ENCODE measurements around the gene DDX24.

The DDX24 gene

GRCh38 chr14:94116701-94117100, 35.7 kb upstream of the DDX24 start:
- H4K5ac ChIP-seq (ENCODE audit: low read length), result no peak overlapping the region
- H3K36me3 ChIP-seq (ENCODE audit: control insufficient read depth, insufficient read depth, low read length), result no peaks in the 10 kb centered on the region
- H2BK5ac ChIP-seq (ENCODE audit: low read length), result no peak overlapping the region
- H3K27ac ChIP-seq (ENCODE audit: low read depth, low read length), result no peak overlapping the region
- no peaks in the 10 kb centered on the region for H3K4me1 ChIP-seq (ENCODE audit: control insufficient read depth, low read depth, low read length)
- H3K79me1 ChIP-seq (ENCODE audit: low read length), result no peaks in the 10 kb centered on the region
- no peak overlapping the region for H2AK5ac ChIP-seq (ENCODE audit: low read length)
- WGBS (ENCODE audit: extremely low coverage, insufficient coverage, low lambda C conversion rate), result no CpG with 5 or more reads among the region's 10 CpGs
- H3K23ac ChIP-seq (ENCODE audit: low read length), result no peak overlapping the region
- no peak overlapping the region for H2BK120ac ChIP-seq (ENCODE audit: low read depth, low read length)
- H3K4me3 ChIP-seq (ENCODE audit: low read length), result no peak overlapping the region
- no peak overlapping the region for H3K4me2 ChIP-seq (ENCODE audit: low read length)
- no peak overlapping the region for H2BK15ac ChIP-seq (replicated peaks; ENCODE audit: low read depth)
- no peak for DNase-seq
- H3K18ac ChIP-seq (ENCODE audit: low read length), result no peak overlapping the region
- no peak overlapping the region for H3K4ac ChIP-seq (ENCODE audit: low read depth, low read length)
- no peak overlapping the region for H4K8ac ChIP-seq (ENCODE audit: low read depth, low read length)
- H3K79me2 ChIP-seq (ENCODE audit: control insufficient read depth, insufficient read depth, low read length), result no peaks in the 10 kb centered on the region
- no peak overlapping the region for H3K56ac ChIP-seq (ENCODE audit: low read length)
- H3K27me3 ChIP-seq (ENCODE audit: insufficient read depth, low read length, poor library complexity), result no peaks in the 10 kb centered on the region
- no peak overlapping the region for H3K9ac ChIP-seq (ENCODE audit: low read length)

GRCh38 chr14:94115631-94116030, 34.6 kb upstream of the DDX24 start:
- Histone ChIP-seq H3K56ac (ENCODE audit: low read length) (no peak overlapping the region), H3K4me2 (ENCODE audit: low read length) (no peak overlapping the region), H4K8ac (ENCODE audit: low read depth, low read length) (no peak overlapping the region), H3K27me3 (ENCODE audit: insufficient read depth, low read length, poor library complexity) (no peaks in the 10 kb centered on the region), H4K5ac (ENCODE audit: low read length) (no peak overlapping the region), H3K9ac (ENCODE audit: low read length) (no peak overlapping the region), H3K79me1 (ENCODE audit: low read length) (no peaks in the 10 kb centered on the region), H3K4me3 (ENCODE audit: low read length) (no peak overlapping the region), H3K4me1 (ENCODE audit: control insufficient read depth, low read depth, low read length) (no peaks in the 10 kb centered on the region), H2BK15ac (replicated peaks; ENCODE audit: low read depth) (no peak overlapping the region), H3K4ac (ENCODE audit: low read depth, low read length) (no peak overlapping the region), H2AK5ac (ENCODE audit: low read length) (no peak overlapping the region), H3K18ac (ENCODE audit: low read length) (no peak overlapping the region), H3K27ac (ENCODE audit: low read depth, low read length) (no peak overlapping the region), H3K23ac (ENCODE audit: low read length) (no peak overlapping the region), H2BK5ac (ENCODE audit: low read length) (no peak overlapping the region), H2BK120ac (ENCODE audit: low read depth, low read length) (no peak overlapping the region), H3K36me3 (ENCODE audit: control insufficient read depth, insufficient read depth, low read length) (no peaks in the 10 kb centered on the region), H3K79me2 (ENCODE audit: control insufficient read depth, insufficient read depth, low read length) (no peaks in the 10 kb centered on the region)
- WGBS (ENCODE audit: extremely low coverage, insufficient coverage, low lambda C conversion rate), result no CpG with 5 or more reads among the region's 15 CpGs
- no peak for DNase-seq

- no peak overlapping the region for H2BK15ac ChIP-seq (replicated peaks; ENCODE audit: low read depth)
- no peak overlapping the region for H4K5ac ChIP-seq (ENCODE audit: low read length)
- no peaks in the 10 kb centered on the region for H3K4me1 ChIP-seq (ENCODE audit: control insufficient read depth, low read depth, low read length)
- DNase-seq, result no peak
- no peak overlapping the region for H3K9ac ChIP-seq (ENCODE audit: low read length)
- no peak overlapping the region for H3K18ac ChIP-seq (ENCODE audit: low read length)
- H3K4ac ChIP-seq (ENCODE audit: low read depth, low read length), result no peak overlapping the region
- H3K56ac ChIP-seq (ENCODE audit: low read length), result no peak overlapping the region
- H3K23ac ChIP-seq (ENCODE audit: low read length), result no peak overlapping the region
- no peaks in the 10 kb centered on the region for H3K27me3 ChIP-seq (ENCODE audit: insufficient read depth, low read length, poor library complexity)
- no peak overlapping the region for H3K4me3 ChIP-seq (ENCODE audit: low read length)
- no peaks in the 10 kb centered on the region for H3K79me1 ChIP-seq (ENCODE audit: low read length)
- no peak overlapping the region for H3K4me2 ChIP-seq (ENCODE audit: low read length)
- no CpG with 5 or more reads among the region's 4 CpGs for WGBS (ENCODE audit: extremely low coverage, insufficient coverage, low lambda C conversion rate)
- no peak overlapping the region for H2AK5ac ChIP-seq (ENCODE audit: low read length)
- H3K79me2 ChIP-seq (ENCODE audit: control insufficient read depth, insufficient read depth, low read length), result no peaks in the 10 kb centered on the region
- H2BK120ac ChIP-seq (ENCODE audit: low read depth, low read length), result no peak overlapping the region
- no peak overlapping the region for H2BK5ac ChIP-seq (ENCODE audit: low read length)
- no peaks in the 10 kb centered on the region for H3K36me3 ChIP-seq (ENCODE audit: control insufficient read depth, insufficient read depth, low read length)
- no peak overlapping the region for H3K27ac ChIP-seq (ENCODE audit: low read depth, low read length)
- no peak overlapping the region for H4K8ac ChIP-seq (ENCODE audit: low read depth, low read length)
Observed at GRCh38 chr14:94115058-94115591, 34.1 kb upstream of the DDX24 start.

GRCh38 chr14:94114589-94115057, 33.6 kb upstream of the DDX24 start:
- WGBS (ENCODE audit: extremely low coverage, insufficient coverage, low lambda C conversion rate), result no CpG with 5 or more reads among the region's 5 CpGs
- no peak for DNase-seq
- no peak overlapping the region for H2BK15ac ChIP-seq (replicated peaks; ENCODE audit: low read depth)

GRCh38 chr14:94113908-94114588, 33.0 kb upstream of the DDX24 start:
- H3K27me3 ChIP-seq (ENCODE audit: insufficient read depth, low read length, poor library complexity), result no peaks in the 10 kb centered on the region
- no peak overlapping the region for H4K8ac ChIP-seq (ENCODE audit: low read depth, low read length)
- H2AK5ac ChIP-seq (ENCODE audit: low read length), result no peak overlapping the region
- no peaks in the 10 kb centered on the region for H3K79me2 ChIP-seq (ENCODE audit: control insufficient read depth, insufficient read depth, low read length)
- no peak overlapping the region for H3K4ac ChIP-seq (ENCODE audit: low read depth, low read length)
- H3K56ac ChIP-seq (ENCODE audit: low read length), result no peak overlapping the region
- H2BK120ac ChIP-seq (ENCODE audit: low read depth, low read length), result no peak overlapping the region
- no peaks in the 10 kb centered on the region for H3K4me1 ChIP-seq (ENCODE audit: control insufficient read depth, low read depth, low read length)
- no peak overlapping the region for H2BK5ac ChIP-seq (ENCODE audit: low read length)
- H3K27ac ChIP-seq (ENCODE audit: low read depth, low read length), result no peak overlapping the region
- no peak overlapping the region for H3K4me2 ChIP-seq (ENCODE audit: low read length)
- no peak overlapping the region for H3K18ac ChIP-seq (ENCODE audit: low read length)
- H3K4me3 ChIP-seq (ENCODE audit: low read length), result no peak overlapping the region
- WGBS (ENCODE audit: extremely low coverage, insufficient coverage, low lambda C conversion rate), result no CpG with 5 or more reads among the region's 5 CpGs
- DNase-seq, result no peak
- H2BK15ac ChIP-seq (replicated peaks; ENCODE audit: low read depth), result no peak overlapping the region
- H3K36me3 ChIP-seq (ENCODE audit: control insufficient read depth, insufficient read depth, low read length), result no peaks in the 10 kb centered on the region
- no peak overlapping the region for H3K23ac ChIP-seq (ENCODE audit: low read length)
- H3K79me1 ChIP-seq (ENCODE audit: low read length), result no peaks in the 10 kb centered on the region
- H4K5ac ChIP-seq (ENCODE audit: low read length), result no peak overlapping the region
- no peak overlapping the region for H3K9ac ChIP-seq (ENCODE audit: low read length)

More at GRCh38 chr14:94114589-94115057, 33.6 kb upstream of the DDX24 start:
- Histone ChIP-seq H3K79me2 (ENCODE audit: control insufficient read depth, insufficient read depth, low read length) (no peaks in the 10 kb centered on the region), H3K79me1 (ENCODE audit: low read length) (no peaks in the 10 kb centered on the region), H3K4me3 (ENCODE audit: low read length) (no peak overlapping the region), H3K4ac (ENCODE audit: low read depth, low read length) (no peak overlapping the region), H3K27me3 (ENCODE audit: insufficient read depth, low read length, poor library complexity) (no peaks in the 10 kb centered on the region), H4K8ac (ENCODE audit: low read depth, low read length) (no peak overlapping the region), H3K4me2 (ENCODE audit: low read length) (no peak overlapping the region), H3K23ac (ENCODE audit: low read length) (no peak overlapping the region), H3K36me3 (ENCODE audit: control insufficient read depth, insufficient read depth, low read length) (no peaks in the 10 kb centered on the region), H3K18ac (ENCODE audit: low read length) (no peak overlapping the region), H2BK120ac (ENCODE audit: low read depth, low read length) (no peak overlapping the region), H3K4me1 (ENCODE audit: control insufficient read depth, low read depth, low read length) (no peaks in the 10 kb centered on the region), H3K27ac (ENCODE audit: low read depth, low read length) (no peak overlapping the region), H3K9ac (ENCODE audit: low read length) (no peak overlapping the region), H2AK5ac (ENCODE audit: low read length) (no peak overlapping the region), H4K5ac (ENCODE audit: low read length) (no peak overlapping the region), H2BK5ac (ENCODE audit: low read length) (no peak overlapping the region), H3K56ac (ENCODE audit: low read length) (no peak overlapping the region)

- no CpG with 5 or more reads among the region's 6 CpGs for WGBS (ENCODE audit: extremely low coverage, insufficient coverage, low lambda C conversion rate)
- DNase-seq, result no peak
- no peak overlapping the region for H2BK120ac ChIP-seq (ENCODE audit: low read depth, low read length)
- no peak overlapping the region for H3K9ac ChIP-seq (ENCODE audit: low read length)
- no peak overlapping the region for H3K4me3 ChIP-seq (ENCODE audit: low read length)
- no peaks in the 10 kb centered on the region for H3K27me3 ChIP-seq (ENCODE audit: insufficient read depth, low read length, poor library complexity)
- H3K18ac ChIP-seq (ENCODE audit: low read length), result no peak overlapping the region
- no peaks in the 10 kb centered on the region for H3K79me2 ChIP-seq (ENCODE audit: control insufficient read depth, insufficient read depth, low read length)
- no peak overlapping the region for H4K8ac ChIP-seq (ENCODE audit: low read depth, low read length)
- H3K27ac ChIP-seq (ENCODE audit: low read depth, low read length), result no peak overlapping the region
- H2AK5ac ChIP-seq (ENCODE audit: low read length), result no peak overlapping the region
- no peak overlapping the region for H3K4ac ChIP-seq (ENCODE audit: low read depth, low read length)
- H4K5ac ChIP-seq (ENCODE audit: low read length), result no peak overlapping the region
- H3K4me1 ChIP-seq (ENCODE audit: control insufficient read depth, low read depth, low read length), result no peaks in the 10 kb centered on the region
- no peaks in the 10 kb centered on the region for H3K36me3 ChIP-seq (ENCODE audit: control insufficient read depth, insufficient read depth, low read length)
- H3K4me2 ChIP-seq (ENCODE audit: low read length), result no peak overlapping the region
- H3K23ac ChIP-seq (ENCODE audit: low read length), result no peak overlapping the region
- no peak overlapping the region for H2BK5ac ChIP-seq (ENCODE audit: low read length)
- H3K56ac ChIP-seq (ENCODE audit: low read length), result no peak overlapping the region
- H2BK15ac ChIP-seq (replicated peaks; ENCODE audit: low read depth), result no peak overlapping the region
- H3K79me1 ChIP-seq (ENCODE audit: low read length), result no peaks in the 10 kb centered on the region
Observed at GRCh38 chr14:94113490-94113889, 32.5 kb upstream of the DDX24 start.

Data from mesendoderm (in vitro differentiated cells).